IMR-90 (cell line): ENCODE measurements around the gene PUM2. TPM values are rescaled to one million over a fixed set of nuclear protein-coding genes. Genes with fewer than 3 reads are reported as not detected.

Experiments used
- ATAC-seq: fragments of 200-7000 bp; cut with Tn5 transposase; 2 replicates; pipeline ENCODE4 v1.9.1; 2020; ENCODE audit warnings: low read depth, mild to moderate bottlenecking, moderate library complexity
- BruUV-seq: library from RNA; stranded (reverse); fragments of 400-500 nt; replicated peaks from 2 replicates; lab custom pipeline; 2021; lab: Mats Ljungman, UMichigan
- CTCF ChIA-PET: fragments of 300-600 bp; formaldehyde crosslinking; extraction: SDS; loops from one replicate; lab custom pipeline; 2021; ENCODE audit warnings: antibody characterized with exemption; lab: Yijun Ruan, JAX
- POLR2A ChIA-PET: fragments of 300-600 bp; sonication (Branson Sonifier 250); formaldehyde crosslinking; loops from one replicate; lab custom pipeline; 2022; ENCODE audit warnings: antibody characterized with exemption; ENCODE audit not compliant: unreplicated experiment; lab: Charles Lee
- DNase-seq: peaks from one replicate; pipeline ENCODE4 v3.0.0; 2013
- H2AFZ ChIP-seq: replicated peaks from 2 replicates; pipeline ENCODE3; 2013; ENCODE audit warnings: low read length, mild to moderate bottlenecking; ENCODE audit not compliant: poor library complexity
- H2AK5ac ChIP-seq: 2 replicates; pipeline ENCODE4 v1.6.1; 2013; ENCODE audit warnings: low read depth, low read length, inconsistent platforms
- H2AK9ac ChIP-seq: replicated peaks from 2 replicates; pipeline ENCODE3; 2013; ENCODE audit warnings: mild to moderate bottlenecking, low read depth, low read length, moderate library complexity; ENCODE audit not compliant: poor library complexity
- H2BK120ac ChIP-seq: 2 replicates; pipeline ENCODE4 v1.6.1; 2013; ENCODE audit warnings: low read depth, low read length, inconsistent platforms
- H2BK15ac ChIP-seq: 3 replicates; pipeline ENCODE4 v1.6.1; 2013; ENCODE audit warnings: low read depth, low read length, inconsistent platforms
- H2BK20ac ChIP-seq: 2 replicates; pipeline ENCODE4 v1.6.1; 2013; ENCODE audit warnings: low read depth, mild to moderate bottlenecking, inconsistent platforms, low read length, moderate library complexity
- H2BK5ac ChIP-seq: 2 replicates; pipeline ENCODE4 v1.6.1; 2013; ENCODE audit warnings: mild to moderate bottlenecking, low read depth, low read length, inconsistent platforms; ENCODE audit not compliant: poor library complexity, severe bottlenecking
- H3K14ac ChIP-seq: replicated peaks from 2 replicates; pipeline ENCODE4 v1.6.1; 2013; ENCODE audit warnings: low read depth, low read length, inconsistent platforms
- H3K18ac ChIP-seq: 2 replicates; pipeline ENCODE4 v1.6.1; 2013; ENCODE audit warnings: low read depth, low read length, control low read depth
- H3K23ac ChIP-seq: 2 replicates; pipeline ENCODE4 v1.6.1; 2013; ENCODE audit warnings: low read depth, low read length, inconsistent platforms
- H3K27ac ChIP-seq: 2 replicates; pipeline ENCODE4 v1.5.1; 2013; ENCODE audit warnings: mild to moderate bottlenecking, control low read depth, low read length; ENCODE audit not compliant: insufficient read depth
- H3K27me3 ChIP-seq: 2 replicates; pipeline ENCODE4 v1.6.1; 2013; ENCODE audit warnings: low read length; ENCODE audit not compliant: control insufficient read depth, insufficient read depth
- H3K36me3 ChIP-seq: 2 replicates; pipeline ENCODE4 v1.6.1; 2013; ENCODE audit warnings: low read length, mixed read lengths; ENCODE audit not compliant: control insufficient read depth, insufficient read depth
- H3K4ac ChIP-seq: 2 replicates; pipeline ENCODE4 v1.6.1; 2013; ENCODE audit warnings: low read depth, low read length, inconsistent platforms
- H3K4me1 ChIP-seq: 2 replicates; pipeline ENCODE4 v1.6.1; 2013; ENCODE audit warnings: low read length, mixed read lengths; ENCODE audit not compliant: control insufficient read depth, insufficient read depth
- H3K4me2 ChIP-seq: 2 replicates; pipeline ENCODE4 v1.6.1; 2013; ENCODE audit warnings: low read depth, mild to moderate bottlenecking, control low read depth, low read length, moderate library complexity
- H3K4me3 ChIP-seq: 2 replicates; pipeline ENCODE4 v1.5.1; 2013; ENCODE audit warnings: low read depth, mild to moderate bottlenecking, control low read depth, low read length, moderate library complexity; ENCODE audit not compliant: insufficient read depth
- H3K56ac ChIP-seq: 2 replicates; pipeline ENCODE4 v1.6.1; 2013; ENCODE audit warnings: low read length, inconsistent platforms; ENCODE audit not compliant: insufficient read depth; ENCODE audit errors: extremely low read depth
- H3K79me1 ChIP-seq, 2 experiments: 2 replicates each; pipeline ENCODE4 v1.6.1; 2013; ENCODE audit warnings: low read length in 2 of 2, inconsistent platforms in 1 of 2, low read depth in 1 of 2
- H3K9ac ChIP-seq: 2 replicates; pipeline ENCODE4 v1.6.1; 2013; ENCODE audit warnings: low read depth, low read length, control low read depth
- H3K9me1 ChIP-seq: 2 replicates; pipeline ENCODE4 v1.6.1; 2013; ENCODE audit warnings: low read length, inconsistent platforms; ENCODE audit not compliant: insufficient read depth
- H3K9me3 ChIP-seq: 2 replicates; pipeline ENCODE4 v1.6.1; 2013; ENCODE audit warnings: low read length; ENCODE audit not compliant: control insufficient read depth, insufficient read depth
- H4K20me1 ChIP-seq: 2 replicates; pipeline ENCODE4 v1.6.1; 2013; ENCODE audit warnings: low read length, inconsistent platforms; ENCODE audit not compliant: insufficient read depth
- H4K5ac ChIP-seq: 2 replicates; pipeline ENCODE4 v1.6.1; 2013; ENCODE audit warnings: mild to moderate bottlenecking, low read depth, low read length, control low read depth
- H4K8ac ChIP-seq, 2 experiments: 2 replicates each; pipeline ENCODE4 v1.6.1; 2013; ENCODE audit warnings: low read depth in 2 of 2, low read length in 2 of 2, control low read depth in 1 of 2, inconsistent platforms in 1 of 2
- H4K91ac ChIP-seq: 2 replicates; pipeline ENCODE4 v1.6.1; 2013; ENCODE audit warnings: low read depth, low read length, inconsistent platforms; ENCODE audit not compliant: insufficient read depth
- BHLHE40 ChIP-seq: fragments of 150-350 bp; IDR thresholded peaks from 2 replicates; pipeline ENCODE4 v1.6.1; 2016; ENCODE audit warnings: mild to moderate bottlenecking, low read depth, low read length
- CEBPB ChIP-seq: IDR thresholded peaks from 2 replicates; pipeline ENCODE4 v1.6.1; 2012; ENCODE audit warnings: low read depth, low read length, improper control_type of control experiment
- CHD1 ChIP-seq: IDR thresholded peaks from 2 replicates; pipeline ENCODE4 v1.6.1; 2012; ENCODE audit warnings: low read depth, low read length, improper control_type of control experiment
- CTCF ChIP-seq: conservative IDR thresholded peaks from 2 replicates; pipeline ENCODE4 v1.5.1; 2012; ENCODE audit warnings: mild to moderate bottlenecking, low read depth, low read length, improper control_type of control experiment
- ELK1 ChIP-seq: fragments of 150-350 bp; IDR thresholded peaks from 2 replicates; pipeline ENCODE4 v1.6.1; 2016; ENCODE audit warnings: low read depth, mild to moderate bottlenecking, low read length, moderate library complexity, borderline replicate concordance
- FOS ChIP-seq: fragments of 150-350 bp; IDR thresholded peaks from 2 replicates; pipeline ENCODE4 v1.6.1; 2016; ENCODE audit warnings: low read depth, low read length
- MAFK ChIP-seq: IDR thresholded peaks from 2 replicates; pipeline ENCODE4 v1.6.1; 2012; ENCODE audit warnings: low read depth, low read length, improper control_type of control experiment
- MAZ ChIP-seq: IDR thresholded peaks from 2 replicates; pipeline ENCODE4 v1.6.1; 2012; ENCODE audit warnings: low read depth, mild to moderate bottlenecking, low read length, improper control_type of control experiment, moderate library complexity, borderline replicate concordance
- MXI1 ChIP-seq: IDR thresholded peaks from 2 replicates; pipeline ENCODE4 v1.6.1; 2012; ENCODE audit warnings: low read depth, mild to moderate bottlenecking, low read length, moderate library complexity, borderline replicate concordance
- NFE2L2 ChIP-seq: fragments of 150-350 bp; IDR thresholded peaks from 2 replicates; pipeline ENCODE4 v1.6.1; 2016; ENCODE audit warnings: low read depth, mild to moderate bottlenecking, low read length
- RAD21 ChIP-seq: IDR thresholded peaks from 2 replicates; pipeline ENCODE4 v1.6.1; 2012; ENCODE audit warnings: low read length, improper control_type of control experiment
- RCOR1 ChIP-seq: IDR thresholded peaks from 2 replicates; pipeline ENCODE4 v1.6.1; 2012; ENCODE audit warnings: mild to moderate bottlenecking, low read length, improper control_type of control experiment; ENCODE audit not compliant: insufficient replicate concordance
- RFX5 ChIP-seq: IDR thresholded peaks from 2 replicates; pipeline ENCODE4 v1.8.0; 2012; ENCODE audit warnings: low read depth, mild to moderate bottlenecking, low read length, moderate library complexity
- SMC3 ChIP-seq: fragments of 150-350 bp; IDR thresholded peaks from 2 replicates; pipeline ENCODE4 v1.6.1; 2016; ENCODE audit warnings: low read depth, mild to moderate bottlenecking, antibody characterized with exemption, low read length, moderate library complexity
- USF2 ChIP-seq: fragments of 150-350 bp; IDR thresholded peaks from 2 replicates; pipeline ENCODE4 v1.6.1; 2017; ENCODE audit warnings: mild to moderate bottlenecking, antibody characterized with exemption, low read length, low read depth
- WGBS, 2 experiments: methylation state at CpG; one replicate each; pipeline versions ENCODE4 v1.1.5 to v1.1.7; 2013; ENCODE audit warnings: missing lambda C conversion rate in 2 of 2; ENCODE audit not compliant: insufficient read length in 1 of 2; ENCODE audit errors: extremely low coverage in 2 of 2; 5-methylcytosine and 5-hydroxymethylcytosine counted together
- dilution Hi-C: fragments of 300-500 bp; cut with HindIII; formaldehyde crosslinking; loops from one replicate; pipeline ENCODE4 v1.14.3; 2018; ENCODE audit warnings: low sequenced_read_pairs; ENCODE audit not compliant: unreplicated experiment
- in situ Hi-C: fragments of 300-500 bp; cut with MboI; formaldehyde crosslinking; loops from 3 replicates; pipeline ENCODE4 v1.14.3; 2019; ENCODE audit warnings: low sequenced_read_pairs, inconsistent platforms, mixed read lengths
- intact Hi-C: fragments of 100-400 bp; cut with micrococcal nuclease; formaldehyde crosslinking; loops from 2 replicates; pipeline ENCODE4 v1.10.0; 2022
- polyA plus RNA-seq, 3 experiments: library from polyadenylated mRNA; depleted of rRNA; stranded (reverse); fragments of >200 nt; gene quantifications; 2 replicates each; pipeline ENCODE4 v1.2.3, GENCODE V29; 2012; ENCODE audit warnings: low replicate concordance in 1 of 3
- total RNA-seq: library from RNA; depleted of rRNA; stranded (reverse); fragments of >200 nt; gene quantifications from 2 replicates; pipeline ENCODE4 v1.2.3, GENCODE V29; 2012

PUM2 gene
- total and polyA plus RNA-seq, 2 of the 4 experiments (the other 2 are of a cell fraction), result 18.8 to 38.4 TPM

- intact Hi-C loops, result loop anchor here (10.0 kb wide), 1 partner anchor 57 kb away; no protein-coding TSS in a partner anchor
- no peak overlapping the region for H2BK120ac ChIP-seq
- no peaks in the 10 kb centered on the region for H3K9me1 ChIP-seq
- DNase-seq (no peak), ATAC-seq (no peak)
- no peak overlapping the region for H2BK5ac ChIP-seq
- no peak overlapping the region for H2BK15ac ChIP-seq
- H4K20me1 ChIP-seq, result no peaks in the 10 kb centered on the region
- H3K23ac ChIP-seq, result no peak overlapping the region
- H3K4ac ChIP-seq, result no peak overlapping the region; the same call in 1 of the 2 replicates
- in situ Hi-C loops, result no loop called here
- no peak overlapping the region for H4K8ac ChIP-seq
- H2AK5ac ChIP-seq, result no peak overlapping the region
- no peaks in the 10 kb centered on the region for H3K4me1 ChIP-seq
- H3K79me1 ChIP-seq, result no peaks in the 10 kb centered on the region
- H4K91ac ChIP-seq, result no peak overlapping the region
- no peak overlapping the region for H3K56ac ChIP-seq
- 100% methylated on average over 1 of the region's 8 CpGs; no CpG with 5 or more reads in 1 of the 2 experiments for WGBS, 2 experiments
- H3K36me3 ChIP-seq, result no peaks in the 10 kb centered on the region
- no peak overlapping the region for H3K9ac ChIP-seq
- H2AK9ac ChIP-seq, result no peak overlapping the region
- H2AFZ ChIP-seq, result peak overlapping the region; percentile 51
- no peaks in the 10 kb centered on the region for H3K9me3 ChIP-seq
- POLR2A ChIA-PET, result no interaction called here
- no peak overlapping the region for H2BK20ac ChIP-seq
- dilution Hi-C loops, result loop anchor here (25.0 kb wide), 1 partner anchor 245 kb away; no protein-coding TSS in a partner anchor
- H3K27ac ChIP-seq, result no peak overlapping the region
- H3K27me3 ChIP-seq, result peaks cover 32% of the 10 kb centered on the region
- H3K18ac ChIP-seq, result no peak overlapping the region
- no TSS peak for BruUV-seq
- no peak overlapping the region for H3K4me2 ChIP-seq
- H3K14ac ChIP-seq, result no peak overlapping the region
- no peak overlapping the region for H3K4me3 ChIP-seq
- H4K5ac ChIP-seq, result no peak overlapping the region
- CTCF ChIA-PET, result no interaction called here
- TF ChIP-seq CHD1 (no peak), MXI1 (no peak), SMC3 (no peak), RAD21 (no peak), BHLHE40 (no peak), CTCF (no peak), RCOR1 (no peak), RFX5 (no peak), CEBPB (no peak), USF2 (no peak), ELK1 (no peak), FOS (no peak), NFE2L2 (no peak), MAZ (no peak), MAFK (no peak)
These were observed 41.5 kb upstream of the PUM2 start for GRCh38 chr2:20391951-20392699.
